ENCODE data around the gene NR2E3. TPM values are rescaled to one million over a fixed set of nuclear protein-coding genes. Genes with fewer than 3 reads are reported as not detected.
A peak's percentile ranks its signal among the peaks of the same experiment; 100 is the strongest.

NR2E3 gene
- total and polyA plus RNA-seq, 2 of the 13 experiments (the other 11 are each of a cell fraction or from before 2014, with no cell fraction given): not detected

GRCh38 chr15:71804695-71805470, 5.5 kb upstream of the NR2E3 start:
- no peaks in the 10 kb centered on the region for H3K9me3 ChIP-seq (ENCODE audit: low read length)
- CTCF ChIA-PET (ENCODE audit: low intra/inter-chr PET ratio, low total read pairs): no interaction called here
- no peak for FAIRE-seq
- intact Hi-C loops (cut with micrococcal nuclease; ENCODE audit: unreplicated experiment): loop anchor here (5.0 kb wide), 1 partner anchor 358 kb away; no protein-coding TSS in a partner anchor
- no peak overlapping the region for H3K4me2 ChIP-seq (ENCODE audit: low read depth, low read length)
- no peak overlapping the region for H3K9ac ChIP-seq (ENCODE audit: insufficient read depth, low read depth, low read length)
- BruUV-seq (replicated peaks): no TSS peak
- no peak overlapping the region for H2AFZ ChIP-seq (ENCODE audit: low read length)
- no peaks in the 10 kb centered on the region for H3K4me1 ChIP-seq (ENCODE audit: insufficient read depth, low read length)
- in situ Hi-C loops (cut with HindIII; ENCODE audit: extremely low pct_ligation_motif_present, low pct_unique_long_range_greater_than_20kb): loop anchor here (5.0 to 10.0 kb wide), 4 partner anchors 58 to 690 kb away; partner anchors contain the start of gene THSD4
- H3K36me3 ChIP-seq (replicated peaks in 1 of 2; ENCODE audit: control insufficient read depth in 1 of 2, insufficient read depth in 2 of 2, low read length in 2 of 2): no peaks in the 10 kb centered on the region
- no peaks in the 10 kb centered on the region for H3K79me2 ChIP-seq (ENCODE audit: insufficient read depth, low read length)
- POLR2A ChIA-PET: interaction anchor here (0.7 kb wide), 1 partner anchor 443 kb away, joined by 3 read pairs; no protein-coding TSS in a partner anchor
- H3K4me3 ChIP-seq (replicated peaks in 1 of 3; ENCODE audit: insufficient read depth in 1 of 3, low read depth in 2 of 3, low read length in 3 of 3): no peak overlapping the region
- no peak for TF ChIP-seq ZNF792 (CRISPR knock-in tag; IDR thresholded peaks at IDR 0.05)
- no peak for TF ChIP-seq TAF15 (IDR thresholded peaks at IDR 0.05; ENCODE audit: low read depth, low read length, poor library complexity, severe bottlenecking)
- no peak for TF ChIP-seq ZNF615 (CRISPR knock-in tag; IDR thresholded peaks at IDR 0.05; ENCODE audit: borderline replicate concordance)
- TF ChIP-seq KAT8 (CRISPR knock-in tag; IDR thresholded peaks at IDR 0.05): no peak
- no peak for DNase-seq (ENCODE audit: low spot score)
- no peak for ATAC-seq
- H4K20me1 ChIP-seq (ENCODE audit: insufficient read depth, low read length): no peaks in the 10 kb centered on the region
- H3K27me3 ChIP-seq (ENCODE audit: control insufficient read depth in 1 of 2, insufficient read depth in 2 of 2, low read length in 2 of 2): peaks cover 14 to 25% of the 10 kb centered on the region in 2 experiments; a peak in 4 of 5 replicates
- 7% methylated on average over 6 of the region's 6 CpGs for WGBS (ENCODE audit: low lambda C conversion rate)
- H3K27ac ChIP-seq (ENCODE audit: extremely low read length, insufficient read depth, low read length): no peak overlapping the region

GRCh38 chr15:71806452-71806931, 3.9 kb upstream of the NR2E3 start:
- BruUV-seq (replicated peaks): no TSS peak
- H3K27me3 ChIP-seq (ENCODE audit: control insufficient read depth in 1 of 2, insufficient read depth in 2 of 2, low read length in 2 of 2): peaks cover 15 to 35% of the 10 kb centered on the region in 2 experiments; a peak in 4 of 5 replicates
- intact Hi-C loops (cut with micrococcal nuclease; ENCODE audit: unreplicated experiment): no loop called here
- TF ChIP-seq ZBTB37 (CRISPR knock-in tag; IDR thresholded peaks at IDR 0.05): no peak
- peak; percentile 75 to 82 for TF ChIP-seq MAFK (conservative IDR thresholded peaks at IDR 0.05 in 1 of 2, IDR thresholded peaks at IDR 0.05 in 1 of 2; ENCODE audit: low read length in 2 of 2)
- no peak for TF ChIP-seq CHD4 (IDR thresholded peaks at IDR 0.05; ENCODE audit: borderline replicate concordance, low read length)
- no peak for TF ChIP-seq ZBTB25 (CRISPR knock-in tag; IDR thresholded peaks at IDR 0.05)
- no peak for TF ChIP-seq ZNF235 (CRISPR knock-in tag; IDR thresholded peaks at IDR 0.05; ENCODE audit: borderline replicate concordance)
- TF ChIP-seq SOX5 (CRISPR knock-in tag; IDR thresholded peaks at IDR 0.05; ENCODE audit: borderline replicate concordance): no peak
- no peak for TF ChIP-seq BRCA1 (CRISPR knock-in tag; IDR thresholded peaks at IDR 0.05)
- peak; percentile 77 for TF ChIP-seq MAFF (IDR thresholded peaks at IDR 0.05; ENCODE audit: low read depth, low read length)
- TF ChIP-seq NR2F6 (IDR thresholded peaks at IDR 0.05): no peak
- TF ChIP-seq NR2F6 (CRISPR knock-in tag; IDR thresholded peaks at IDR 0.05): no peak
- no peak for TF ChIP-seq ZFP36 (IDR thresholded peaks at IDR 0.05; ENCODE audit: borderline replicate concordance, low read depth, low read length, partially characterized antibody)

More at GRCh38 chr15:71806452-71806931, 3.9 kb upstream of the NR2E3 start:
- CTCF ChIA-PET (ENCODE audit: low intra/inter-chr PET ratio, low total read pairs): no interaction called here
- POLR2A ChIA-PET: no interaction called here
- no peak overlapping the region for H3K4me2 ChIP-seq (ENCODE audit: low read depth, low read length)
- no peak overlapping the region for H3K27ac ChIP-seq (ENCODE audit: extremely low read length, insufficient read depth, low read length)
- no peaks in the 10 kb centered on the region for H3K9me3 ChIP-seq (ENCODE audit: low read length)
- no peak overlapping the region for H3K9ac ChIP-seq (ENCODE audit: insufficient read depth, low read depth, low read length)
- H2AFZ ChIP-seq (ENCODE audit: low read length): no peak overlapping the region
- H3K4me3 ChIP-seq (replicated peaks in 1 of 3; ENCODE audit: insufficient read depth in 1 of 3, low read depth in 2 of 3, low read length in 3 of 3): no peak overlapping the region
- 42% methylated on average over 5 of the region's 7 CpGs for WGBS (ENCODE audit: low lambda C conversion rate)
- FAIRE-seq: no peak
- in situ Hi-C loops (cut with HindIII; ENCODE audit: extremely low pct_ligation_motif_present, low pct_unique_long_range_greater_than_20kb): loop anchor here (10.0 kb wide), 1 partner anchor 692 kb away; the partner anchor contains the start of gene THSD4
- no peaks in the 10 kb centered on the region for H3K36me3 ChIP-seq (replicated peaks in 1 of 2; ENCODE audit: control insufficient read depth in 1 of 2, insufficient read depth in 2 of 2, low read length in 2 of 2)
- H3K79me2 ChIP-seq (ENCODE audit: insufficient read depth, low read length): no peaks in the 10 kb centered on the region
- no peak for DNase-seq (ENCODE audit: low spot score)
- no peaks in the 10 kb centered on the region for H3K4me1 ChIP-seq (ENCODE audit: insufficient read depth, low read length)
- no peaks in the 10 kb centered on the region for H4K20me1 ChIP-seq (ENCODE audit: insufficient read depth, low read length)
- ATAC-seq: no peak

Data from HepG2 (cell line).